Suprapubic skin (tissue), 4 donors: ENCODE data around the gene NIPSNAP3A.

Experiments
- CTCF ChIP-seq, 2 donors: fragments of 200-600 bp in 1 of 2; fragments of 450-650 bp in 1 of 2; sonication (generic) in 1 of 2; IDR thresholded peaks; one replicate each; pipeline ENCODE4 v1.5.1; 2016 to 2019; ENCODE audit warnings: antibody characterized with exemption in 2 of 2, mild to moderate bottlenecking in 1 of 2, moderate library complexity in 1 of 2
- POLR2A ChIP-seq, 2 donors: fragments of 450-650 bp; IDR thresholded peaks; one replicate each; pipeline ENCODE4 v1.6.1; 2017; ENCODE audit warnings: antibody characterized with exemption in 2 of 2, mild to moderate bottlenecking in 2 of 2, moderate library complexity in 2 of 2
- POLR2AphosphoS5 ChIP-seq, 3 donors: sonication (generic); formaldehyde crosslinking; IDR thresholded peaks; one replicate each; pipeline ENCODE4 v1.6.1; 2017; ENCODE audit warnings: antibody characterized with exemption in 3 of 3

DNA sequence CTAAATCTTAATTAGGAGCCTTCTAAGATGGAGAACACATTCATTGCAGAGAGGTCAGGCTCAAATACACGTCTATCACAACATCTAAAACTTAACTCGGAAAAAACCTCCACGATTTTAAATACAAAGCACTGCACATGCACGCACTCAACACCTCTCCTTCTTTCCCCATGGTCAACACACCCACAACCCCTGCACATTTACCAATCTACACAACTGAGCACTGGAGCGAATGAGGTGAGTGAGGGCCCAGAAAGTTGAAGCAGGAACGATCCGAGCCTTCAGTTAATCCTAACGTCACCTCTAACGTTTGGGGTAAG lies 278 bp upstream of the NIPSNAP3A start:
- TF ChIP-seq CTCF (IDR thresholded peaks at IDR 0.05) (no peak), POLR2A (IDR thresholded peaks at IDR 0.05) (no peak), POLR2AphosphoS5 (IDR thresholded peaks at IDR 0.05) (no peak)
